Epidermal melanocyte (primary cell): ENCODE results near the gene NHLRC2.
"Not testable (repeated sequence)": the region's sequence is repeated elsewhere in the genome, so short reads cannot be mapped to it uniquely, and the experiment has no call there.

Source experiments
- DNase-seq: peaks from one replicate; pipeline ENCODE4 v3.0.0; 2011; ENCODE audit warnings: low spot score; ENCODE audit not compliant: insufficient read length

Gene NHLRC2

GRCh38 chr10:113854013-113854760 is at the start of gene NHLRC2, which contains the start of gene DCLRE1A:
Gene NHLRC2 (plus strand): TSS chr10:113854661. CDS start chr10:113854873, 212 bp downstream.
Gene DCLRE1A (minus strand): TSS chr10:113854082. CDS start chr10:113853182, 900 bp downstream.
- DNase-seq: peak; percentile 42

GRCh38 chr10:113806503-113806902 is 48.0 kb upstream of the NHLRC2 start:
- no peak for DNase-seq

GRCh38 chr10:113808168-113808567 is 46.3 kb upstream of the NHLRC2 start:
- DNase-seq: no peak

GRCh38 chr10:113814700-113815099 is 39.8 kb upstream of the NHLRC2 start:
- not testable (repeated sequence) for DNase-seq

- DNase-seq: no peak
These were observed 34.5 kb upstream of the NHLRC2 start for GRCh38 chr10:113819989-113820388.

GRCh38 chr10:113820507-113820906 is 34.0 kb upstream of the NHLRC2 start:
- DNase-seq: no peak

- not testable (repeated sequence) for DNase-seq
These were observed 33.2 kb upstream of the NHLRC2 start for GRCh38 chr10:113821306-113821705.

- no peak for DNase-seq
These were observed 32.3 kb upstream of the NHLRC2 start for GRCh38 chr10:113822174-113822573.

- DNase-seq: no peak
These were observed 31.1 kb upstream of the NHLRC2 start for GRCh38 chr10:113823389-113823788.

- no peak for DNase-seq
These were observed 28.7 kb upstream of the NHLRC2 start for GRCh38 chr10:113825791-113826190.

- DNase-seq: not testable (repeated sequence)
These were observed 25.9 kb upstream of the NHLRC2 start for GRCh38 chr10:113828567-113828966.

GRCh38 chr10:113842171-113842570 is 12.3 kb upstream of the NHLRC2 start:
- DNase-seq: no peak

- DNase-seq: no peak
These were observed 10.4 kb upstream of the NHLRC2 start for GRCh38 chr10:113843972-113844485.

GRCh38 chr10:113846036-113846435 is 8.4 kb upstream of the NHLRC2 start:
- no peak for DNase-seq

- no peak for DNase-seq
These were observed 5.2 kb upstream of the NHLRC2 start for GRCh38 chr10:113849140-113849803.

- no peak for DNase-seq
These were observed 4.5 kb upstream of the NHLRC2 start for GRCh38 chr10:113849946-113850345.

- no peak for DNase-seq
These were observed 866 bp upstream of the NHLRC2 start for GRCh38 chr10:113853578-113854012.

GRCh38 chr10:113854761-113855588 is 514 bp downstream of the NHLRC2 start:
- DNase-seq: peak; percentile 29

GRCh38 chr10:113856563-113856962 is 2.1 kb downstream of the NHLRC2 start:
- no peak for DNase-seq

- no peak for DNase-seq
These were observed 2.7 kb downstream of the NHLRC2 start for GRCh38 chr10:113857210-113857609.

- no peak for DNase-seq
These were observed 4.1 kb downstream of the NHLRC2 start for GRCh38 chr10:113858541-113858940.
